ENCODE data around the gene BAG2. TPM values are rescaled to one million over a fixed set of nuclear protein-coding genes. Genes with fewer than 3 reads are reported as not detected.

BAG2 gene
- total and polyA plus RNA-seq, 2 of the 13 experiments (the other 11 are each of a cell fraction or from before 2014, with no cell fraction given), result 5.7 to 15.1 TPM

DNA sequence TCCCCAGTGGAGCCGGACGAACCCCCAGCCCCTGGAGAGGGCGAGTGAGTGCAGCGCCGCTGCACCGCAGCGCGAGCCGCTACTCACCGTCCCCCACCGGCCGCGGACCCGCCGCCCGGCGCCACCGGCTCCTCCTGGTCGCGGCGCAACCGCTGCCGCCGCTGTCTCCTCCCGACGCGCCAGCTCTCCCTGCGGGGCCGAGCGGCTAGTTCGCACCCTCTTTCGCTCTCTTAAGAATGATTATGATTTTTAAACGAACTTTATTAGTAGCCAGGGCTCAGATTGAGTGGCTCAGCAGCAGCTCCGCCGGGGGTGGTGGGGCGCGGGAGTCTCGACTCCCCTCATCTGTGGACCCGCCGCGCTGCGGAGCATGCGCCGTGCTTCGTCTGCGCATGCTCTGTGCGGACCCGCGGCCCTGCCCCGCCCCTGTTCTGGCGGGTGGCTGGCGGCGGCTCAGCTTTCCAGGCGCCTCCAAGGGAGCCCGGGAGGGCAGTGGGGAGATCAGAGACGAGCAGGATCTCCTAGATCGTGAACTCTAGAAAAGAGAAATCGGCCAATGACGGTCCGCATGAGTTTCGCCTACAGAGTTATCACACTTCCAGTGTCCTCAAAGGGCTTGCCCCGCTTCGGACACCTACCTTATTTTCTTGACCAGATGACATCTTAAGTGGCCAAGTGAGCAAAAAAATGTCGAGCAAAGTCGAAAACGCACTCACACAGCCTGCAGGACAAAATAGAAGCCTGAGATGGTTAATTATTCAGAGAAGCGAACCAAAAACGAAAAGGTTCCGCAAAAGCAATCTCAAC is 50.0 kb downstream of the BAG2 start, which contains the start of gene RAB23 (continued):
- TF ChIP-seq HIVEP1 (CRISPR knock-in tag; IDR thresholded peaks at IDR 0.05), result no peak
- TF ChIP-seq ZNF382 (CRISPR knock-in tag; IDR thresholded peaks at IDR 0.05; ENCODE audit: borderline replicate concordance), result no peak
- TF ChIP-seq, protein P1, sequence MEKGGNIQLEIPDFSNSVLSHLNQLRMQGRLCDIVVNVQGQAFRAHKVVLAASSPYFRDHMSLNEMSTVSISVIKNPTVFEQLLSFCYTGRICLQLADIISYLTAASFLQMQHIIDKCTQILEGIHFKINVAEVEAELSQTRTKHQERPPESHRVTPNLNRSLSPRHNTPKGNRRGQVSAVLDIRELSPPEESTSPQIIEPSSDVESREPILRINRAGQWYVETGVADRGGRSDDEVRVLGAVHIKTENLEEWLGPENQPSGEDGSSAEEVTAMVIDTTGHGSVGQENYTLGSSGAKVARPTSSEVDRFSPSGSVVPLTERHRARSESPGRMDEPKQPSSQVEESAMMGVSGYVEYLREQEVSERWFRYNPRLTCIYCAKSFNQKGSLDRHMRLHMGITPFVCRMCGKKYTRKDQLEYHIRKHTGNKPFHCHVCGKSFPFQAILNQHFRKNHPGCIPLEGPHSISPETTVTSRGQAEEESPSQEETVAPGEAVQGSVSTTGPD (CRISPR knock-in tag; IDR thresholded peaks at IDR 0.05), result no peak
- TF ChIP-seq TCF12 (IDR thresholded peaks at IDR 0.05), result no peak
- TF ChIP-seq TCF12 (CRISPR knock-in tag; IDR thresholded peaks at IDR 0.05), result 0 out of 2 replicates have a peak, but pooled peaks have one; percentile 79
- 0 out of 2 replicates have a peak, but pooled peaks have one; percentile 58 for TF ChIP-seq ZFP36L1 (CRISPR knock-in tag; IDR thresholded peaks at IDR 0.05)
- TF ChIP-seq ZNF570 (CRISPR knock-in tag; IDR thresholded peaks at IDR 0.05; ENCODE audit: borderline replicate concordance), result no peak
- TF ChIP-seq, protein P2, sequence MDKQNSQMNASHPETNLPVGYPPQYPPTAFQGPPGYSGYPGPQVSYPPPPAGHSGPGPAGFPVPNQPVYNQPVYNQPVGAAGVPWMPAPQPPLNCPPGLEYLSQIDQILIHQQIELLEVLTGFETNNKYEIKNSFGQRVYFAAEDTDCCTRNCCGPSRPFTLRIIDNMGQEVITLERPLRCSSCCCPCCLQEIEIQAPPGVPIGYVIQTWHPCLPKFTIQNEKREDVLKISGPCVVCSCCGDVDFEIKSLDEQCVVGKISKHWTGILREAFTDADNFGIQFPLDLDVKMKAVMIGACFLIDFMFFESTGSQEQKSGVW (CRISPR knock-in tag; IDR thresholded peaks at IDR 0.05; ENCODE audit: borderline replicate concordance), result peak; percentile 84; the same call in 1 of the 2 replicates
- no peak; the same call in 1 of the 2 replicates for TF ChIP-seq ZNF678 (CRISPR knock-in tag; IDR thresholded peaks at IDR 0.05)
- TF ChIP-seq ZKSCAN1 (IDR thresholded peaks at IDR 0.05; ENCODE audit: low read length), result no peak
- peak; percentile 78; the same call in 1 of the 2 replicates for TF ChIP-seq SMAD3 (CRISPR knock-in tag; IDR thresholded peaks at IDR 0.05)
- TF ChIP-seq ZNF33B (CRISPR knock-in tag; IDR thresholded peaks at IDR 0.05), result peak; percentile 59; the same call in 1 of the 2 replicates
- 0 out of 2 replicates have a peak, but pooled peaks have one; percentile 41 for TF ChIP-seq ELF4 (CRISPR knock-in tag; IDR thresholded peaks at IDR 0.05; ENCODE audit: borderline replicate concordance)
- TF ChIP-seq ZNF232 (CRISPR knock-in tag; IDR thresholded peaks at IDR 0.05; ENCODE audit: borderline replicate concordance), result 0 out of 2 replicates have a peak, but pooled peaks have one; percentile 42
- peak; percentile 47; the same call in 1 of the 2 replicates for TF ChIP-seq FOXJ3 (CRISPR knock-in tag; IDR thresholded peaks at IDR 0.05; ENCODE audit: borderline replicate concordance)
- TF ChIP-seq, protein P3, sequence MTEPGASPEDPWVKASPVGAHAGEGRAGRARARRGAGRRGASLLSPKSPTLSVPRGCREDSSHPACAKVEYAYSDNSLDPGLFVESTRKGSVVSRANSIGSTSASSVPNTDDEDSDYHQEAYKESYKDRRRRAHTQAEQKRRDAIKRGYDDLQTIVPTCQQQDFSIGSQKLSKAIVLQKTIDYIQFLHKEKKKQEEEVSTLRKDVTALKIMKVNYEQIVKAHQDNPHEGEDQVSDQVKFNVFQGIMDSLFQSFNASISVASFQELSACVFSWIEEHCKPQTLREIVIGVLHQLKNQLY (CRISPR knock-in tag; IDR thresholded peaks at IDR 0.05), result 0 out of 2 replicates have a peak, but pooled peaks have one; percentile 27
- TF ChIP-seq, protein P4, sequence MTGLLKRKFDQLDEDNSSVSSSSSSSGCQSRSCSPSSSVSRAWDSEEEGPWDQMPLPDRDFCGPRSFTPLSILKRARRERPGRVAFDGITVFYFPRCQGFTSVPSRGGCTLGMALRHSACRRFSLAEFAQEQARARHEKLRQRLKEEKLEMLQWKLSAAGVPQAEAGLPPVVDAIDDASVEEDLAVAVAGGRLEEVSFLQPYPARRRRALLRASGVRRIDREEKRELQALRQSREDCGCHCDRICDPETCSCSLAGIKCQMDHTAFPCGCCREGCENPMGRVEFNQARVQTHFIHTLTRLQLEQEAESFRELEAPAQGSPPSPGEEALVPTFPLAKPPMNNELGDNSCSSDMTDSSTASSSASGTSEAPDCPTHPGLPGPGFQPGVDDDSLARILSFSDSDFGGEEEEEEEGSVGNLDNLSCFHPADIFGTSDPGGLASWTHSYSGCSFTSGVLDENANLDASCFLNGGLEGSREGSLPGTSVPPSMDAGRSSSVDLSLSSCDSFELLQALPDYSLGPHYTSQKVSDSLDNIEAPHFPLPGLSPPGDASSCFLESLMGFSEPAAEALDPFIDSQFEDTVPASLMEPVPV (CRISPR knock-in tag; IDR thresholded peaks at IDR 0.05), result no peak
- TF ChIP-seq, protein P5, sequence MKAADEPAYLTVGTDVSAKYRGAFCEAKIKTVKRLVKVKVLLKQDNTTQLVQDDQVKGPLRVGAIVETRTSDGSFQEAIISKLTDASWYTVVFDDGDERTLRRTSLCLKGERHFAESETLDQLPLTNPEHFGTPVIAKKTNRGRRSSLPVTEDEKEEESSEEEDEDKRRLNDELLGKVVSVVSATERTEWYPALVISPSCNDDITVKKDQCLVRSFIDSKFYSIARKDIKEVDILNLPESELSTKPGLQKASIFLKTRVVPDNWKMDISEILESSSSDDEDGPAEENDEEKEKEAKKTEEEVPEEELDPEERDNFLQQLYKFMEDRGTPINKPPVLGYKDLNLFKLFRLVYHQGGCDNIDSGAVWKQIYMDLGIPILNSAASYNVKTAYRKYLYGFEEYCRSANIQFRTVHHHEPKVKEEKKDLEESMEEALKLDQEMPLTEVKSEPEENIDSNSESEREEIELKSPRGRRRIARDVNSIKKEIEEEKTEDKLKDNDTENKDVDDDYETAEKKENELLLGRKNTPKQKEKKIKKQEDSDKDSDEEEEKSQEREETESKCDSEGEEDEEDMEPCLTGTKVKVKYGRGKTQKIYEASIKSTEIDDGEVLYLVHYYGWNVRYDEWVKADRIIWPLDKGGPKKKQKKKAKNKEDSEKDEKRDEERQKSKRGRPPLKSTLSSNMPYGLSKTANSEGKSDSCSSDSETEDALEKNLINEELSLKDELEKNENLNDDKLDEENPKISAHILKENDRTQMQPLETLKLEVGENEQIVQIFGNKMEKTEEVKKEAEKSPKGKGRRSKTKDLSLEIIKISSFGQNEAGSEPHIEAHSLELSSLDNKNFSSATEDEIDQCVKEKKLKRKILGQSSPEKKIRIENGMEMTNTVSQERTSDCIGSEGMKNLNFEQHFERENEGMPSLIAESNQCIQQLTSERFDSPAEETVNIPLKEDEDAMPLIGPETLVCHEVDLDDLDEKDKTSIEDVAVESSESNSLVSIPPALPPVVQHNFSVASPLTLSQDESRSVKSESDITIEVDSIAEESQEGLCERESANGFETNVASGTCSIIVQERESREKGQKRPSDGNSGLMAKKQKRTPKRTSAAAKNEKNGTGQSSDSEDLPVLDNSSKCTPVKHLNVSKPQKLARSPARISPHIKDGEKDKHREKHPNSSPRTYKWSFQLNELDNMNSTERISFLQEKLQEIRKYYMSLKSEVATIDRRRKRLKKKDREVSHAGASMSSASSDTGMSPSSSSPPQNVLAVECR (CRISPR knock-in tag; IDR thresholded peaks at IDR 0.05; ENCODE audit: borderline replicate concordance), result peak; percentile 91
- no peak for TF ChIP-seq ZNF296 (CRISPR knock-in tag; conservative IDR thresholded peaks at IDR 0.05)

Data from HepG2 (cell line).